Spleen (tissue), 11 donors: Measurements from ENCODE around the gene GPRIN3. TPM values are rescaled to one million over a fixed set of nuclear protein-coding genes. Genes with fewer than 3 reads are reported as not detected.
A peak's percentile ranks its signal among the peaks of the same experiment; 100 is the strongest.

Experiments
- DNase-seq: peaks from one replicate; pipeline ENCODE4 v3.0.0-alpha.2; 2020
- H3K27ac ChIP-seq, 8 donors: fragments of 200-600 bp; sonication (generic) in 7 of 8; 1 replicate in 4 of 8; 2 replicates in 4 of 8; pipeline versions ENCODE4 v1.5.0 to v1.8.0; 2016 to 2021; ENCODE audit warnings: inconsistent platforms in 4 of 8, mild to moderate bottlenecking in 4 of 8, moderate library complexity in 1 of 8
- H3K27me3 ChIP-seq, 7 donors: fragments of 200-600 bp; sonication (generic) in 6 of 7; replicated peaks in 1 of 7; 1 replicate in 4 of 7; 2 replicates in 3 of 7; pipeline versions ENCODE4 v1.5.0 to v1.8.0; 2016 to 2021; ENCODE audit warnings: inconsistent platforms in 3 of 7, mild to moderate bottlenecking in 1 of 7
- H3K36me3 ChIP-seq, 6 donors: fragments of 200-600 bp; sonication (generic) in 5 of 6; 1 replicate in 4 of 6; 2 replicates in 2 of 6; pipeline versions ENCODE4 v1.5.0 to v1.8.0; 2016 to 2021; ENCODE audit warnings: inconsistent platforms in 2 of 6
- H3K4me1 ChIP-seq, 6 donors: fragments of 200-600 bp; sonication (generic) in 5 of 6; 1 replicate in 3 of 6; 2 replicates in 3 of 6; pipeline versions ENCODE4 v1.5.0 to v1.8.0; 2016 to 2021; ENCODE audit warnings: inconsistent platforms in 3 of 6
- H3K4me3 ChIP-seq, 8 donors: fragments of 200-600 bp; sonication (generic) in 7 of 8; 1 replicate in 4 of 8; 2 replicates in 4 of 8; pipeline versions ENCODE4 v1.5.0 to v1.8.0; 2016 to 2021; ENCODE audit warnings: inconsistent platforms in 4 of 8, mild to moderate bottlenecking in 4 of 8, moderate library complexity in 2 of 8
- H3K9me3 ChIP-seq, 8 donors: fragments of 200-600 bp; sonication (generic) in 7 of 8; 1 replicate in 4 of 8; 2 replicates in 4 of 8; pipeline versions ENCODE4 v1.5.0 to v1.8.0; 2016 to 2021; ENCODE audit warnings: inconsistent platforms in 4 of 8
- POLR2A ChIP-seq, 3 donors: fragments of 450-650 bp; IDR thresholded peaks; one replicate each; pipeline ENCODE4 v1.5.1; 2017; ENCODE audit warnings: antibody characterized with exemption in 3 of 3, mild to moderate bottlenecking in 1 of 3
- POLR2AphosphoS5 ChIP-seq, 3 donors: sonication (generic); formaldehyde crosslinking; IDR thresholded peaks; one replicate each; pipeline ENCODE4 v1.5.1; 2017; ENCODE audit warnings: antibody characterized with exemption in 3 of 3
- WGBS, 5 donors: extraction: QIAGEN DNeasy Blood & Tissue Kit in 3 of 5; methylation state at CpG; one replicate each; pipeline versions ENCODE4 v1.1.5 to v1.1.7; 2013 to 2018; 5-methylcytosine and 5-hydroxymethylcytosine counted together
- intact Hi-C: fragments of 100-400 bp; cut with DNase I; formaldehyde crosslinking; loops from one replicate; pipeline ENCODE4 v1.15.0; 2023; ENCODE audit warnings: low total_unique reads
- polyA plus RNA-seq, 3 donors: library from polyadenylated mRNA; stranded (reverse); fragments of 200-250 nt; gene quantifications; one replicate each; pipeline ENCODE4 v1.2.1, GENCODE V29; 2013
- total RNA-seq, 7 donors: library from RNA; depleted of rRNA in 3 of 7; stranded (reverse); fragments of >200 nt in 3 of 7; fragmentation: NEBNext Ultra II Directional in 4 of 7; extraction: Animal tissue kit (Norgen Biotek cat#: 25700) in 4 of 7; gene quantifications; one replicate each; pipeline versions ENCODE4 v1.1.0 to v1.2.1, GENCODE V29; 2016 to 2021
- TF ChIP-seq, protein P1 (sequence below), 11 experiments: fragments of 200-600 bp in 7 of 11; fragments of 450-650 bp in 4 of 11; sonication (generic) in 4 of 11; IDR thresholded peaks in 8 of 11; conservative IDR thresholded peaks in 3 of 11; 1 replicate in 7 of 11; 2 replicates in 4 of 11; pipeline versions ENCODE4 v1.4.0 to v1.8.0; 2016 to 2021; ENCODE audit warnings: antibody characterized with exemption in 11 of 11, inconsistent platforms in 4 of 11, mild to moderate bottlenecking in 1 of 11
- donor health status: healthy with polysubstance abuse.
- donor health status: DM: no; HTN: no; CAD: no; lungs with moderate emphysema.
- donor health status: DM: no; HTN: no; CAD: no.
- donor health status: Bipolar disorder and iron deficiency.
- donor health status: healthy.
- donor health status: DM: no; HTN: no; CAD: no.
- donor health status: DM: yes; HTN: yes; CAD: no.

GPRIN3 gene
- total and polyA plus RNA-seq, 10 donors = 1.6 to 40.2 (median 24.8) TPM

DNA sequence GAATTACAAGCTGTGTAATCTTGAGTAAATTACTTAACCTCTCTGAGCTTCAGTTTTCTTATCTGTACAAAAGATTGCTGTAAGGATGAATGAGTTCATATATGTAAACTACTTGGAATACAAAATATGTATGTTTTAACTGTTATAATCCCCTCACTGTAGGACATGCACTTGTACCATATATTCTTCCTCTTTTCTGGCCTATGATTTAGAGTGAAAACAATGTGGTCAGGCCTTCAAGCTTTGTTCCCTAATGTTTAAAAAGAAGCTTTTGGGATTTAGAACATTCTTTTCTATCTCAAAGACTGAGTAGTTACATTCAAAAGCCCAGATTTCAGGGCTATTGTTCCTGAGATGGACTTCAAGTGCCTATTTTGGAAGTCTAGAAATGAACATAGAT is 26.7 kb upstream of the GPRIN3 start:
- DNase-seq = no peak
- intact Hi-C loops = no loop called here
- Histone ChIP-seq H3K4me1 (peaks cover 0 to 8% (median 0%) of the 10 kb centered on the region in 6 donors), H3K27me3 (no peaks in the 10 kb centered on the region), H3K4me3 (no peak overlapping the region), H3K36me3 (no peaks in the 10 kb centered on the region), H3K27ac (peak overlapping the region in 1 of 8 donors; percentile 31), H3K9me3 (no peaks in the 10 kb centered on the region)
- TF ChIP-seq, protein P1, sequence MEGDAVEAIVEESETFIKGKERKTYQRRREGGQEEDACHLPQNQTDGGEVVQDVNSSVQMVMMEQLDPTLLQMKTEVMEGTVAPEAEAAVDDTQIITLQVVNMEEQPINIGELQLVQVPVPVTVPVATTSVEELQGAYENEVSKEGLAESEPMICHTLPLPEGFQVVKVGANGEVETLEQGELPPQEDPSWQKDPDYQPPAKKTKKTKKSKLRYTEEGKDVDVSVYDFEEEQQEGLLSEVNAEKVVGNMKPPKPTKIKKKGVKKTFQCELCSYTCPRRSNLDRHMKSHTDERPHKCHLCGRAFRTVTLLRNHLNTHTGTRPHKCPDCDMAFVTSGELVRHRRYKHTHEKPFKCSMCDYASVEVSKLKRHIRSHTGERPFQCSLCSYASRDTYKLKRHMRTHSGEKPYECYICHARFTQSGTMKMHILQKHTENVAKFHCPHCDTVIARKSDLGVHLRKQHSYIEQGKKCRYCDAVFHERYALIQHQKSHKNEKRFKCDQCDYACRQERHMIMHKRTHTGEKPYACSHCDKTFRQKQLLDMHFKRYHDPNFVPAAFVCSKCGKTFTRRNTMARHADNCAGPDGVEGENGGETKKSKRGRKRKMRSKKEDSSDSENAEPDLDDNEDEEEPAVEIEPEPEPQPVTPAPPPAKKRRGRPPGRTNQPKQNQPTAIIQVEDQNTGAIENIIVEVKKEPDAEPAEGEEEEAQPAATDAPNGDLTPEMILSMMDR (IDR thresholded peaks at IDR 0.05 in 8 of 11, conservative IDR thresholded peaks at IDR 0.05 in 3 of 11) = no peak
- TF ChIP-seq POLR2AphosphoS5 (IDR thresholded peaks at IDR 0.05) (no peak), POLR2A (IDR thresholded peaks at IDR 0.05) (no peak)

DNA sequence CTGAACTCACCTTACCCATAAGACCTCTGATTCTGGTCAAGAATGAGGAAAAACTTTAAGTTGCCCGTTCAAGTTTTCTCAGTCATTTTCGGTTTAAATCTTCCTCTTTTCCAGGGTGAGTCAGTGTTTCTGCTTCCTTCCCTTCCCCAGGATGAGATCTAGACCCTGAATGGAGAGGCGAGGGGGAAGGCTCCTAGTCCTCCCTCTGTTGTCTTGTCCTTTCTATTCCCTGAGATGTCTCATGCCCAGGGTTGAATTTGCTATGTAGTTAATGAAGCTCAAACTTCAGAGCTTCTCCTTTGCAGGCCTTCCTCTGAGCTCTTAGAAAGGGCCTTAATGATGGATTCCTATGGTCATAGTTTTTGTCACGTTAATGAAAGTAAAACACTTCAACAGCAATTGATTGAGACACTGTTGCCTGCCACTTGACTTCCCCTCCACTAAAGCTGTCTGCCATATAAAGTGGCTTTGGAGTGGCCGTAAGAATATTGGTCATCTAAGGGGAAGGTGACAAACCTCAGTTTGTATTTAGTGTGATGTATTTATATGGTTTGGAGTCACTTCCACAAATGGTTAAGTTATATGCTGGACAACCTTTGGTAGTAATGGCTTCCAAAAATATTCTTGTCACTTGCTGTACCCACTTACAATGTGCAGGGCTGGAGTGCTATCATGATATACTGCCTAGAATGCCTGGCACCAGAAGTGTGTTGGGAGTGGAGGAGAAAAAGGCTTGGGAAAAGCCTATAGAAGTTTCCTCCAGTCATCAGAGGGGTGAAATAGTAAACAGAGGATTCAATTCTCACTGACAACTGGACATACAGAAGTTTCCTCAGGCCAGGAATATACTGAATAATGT is 24.3 kb upstream of the GPRIN3 start:
- TF ChIP-seq POLR2AphosphoS5 (IDR thresholded peaks at IDR 0.05) = no peak
- TF ChIP-seq, protein P1 (IDR thresholded peaks at IDR 0.05 in 8 of 11, conservative IDR thresholded peaks at IDR 0.05 in 3 of 11) = no peak
- TF ChIP-seq POLR2A (IDR thresholded peaks at IDR 0.05) = no peak
- no peak for DNase-seq
- H3K4me1 ChIP-seq = peaks cover 0 to 8% (median 0%) of the 10 kb centered on the region in 6 donors
- peak overlapping the region in 5 of 8 donors; percentile 14 to 69 (median 53) for H3K27ac ChIP-seq
- no peaks in the 10 kb centered on the region for H3K36me3 ChIP-seq
- intact Hi-C loops = no loop called here
- peaks cover 0 to 8% (median 0%) of the 10 kb centered on the region in 8 donors for H3K9me3 ChIP-seq
- H3K4me3 ChIP-seq = no peak overlapping the region
- WGBS, 5 donors = 42 to 58% (median 53%) methylated on average over 5 of the region's 5 CpGs
- no peaks in the 10 kb centered on the region for H3K27me3 ChIP-seq

DNA sequence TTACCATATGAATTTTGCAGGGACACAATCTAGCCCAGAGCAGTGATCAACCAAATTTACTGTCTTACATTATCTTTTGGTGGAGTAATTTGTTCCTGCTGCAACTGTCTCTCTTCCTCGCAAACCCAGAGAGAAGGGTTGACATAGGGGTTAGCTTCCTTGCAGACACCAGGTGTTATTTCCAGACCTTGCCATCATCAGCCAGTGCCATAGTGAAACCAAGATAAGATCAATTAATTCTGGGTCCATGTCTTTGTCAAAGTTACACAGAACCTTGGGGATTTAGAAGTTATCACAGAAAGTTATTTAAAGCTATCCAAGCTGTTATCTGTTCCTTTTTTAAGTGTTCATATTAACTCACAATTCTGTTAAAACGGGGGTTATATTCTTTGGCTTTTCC is 23.6 kb upstream of the GPRIN3 start:
- 47 to 71% (median 65%) methylated on average over 2 of the region's 2 CpGs for WGBS, 5 donors
- Histone ChIP-seq H3K4me3 (no peak overlapping the region), H3K9me3 (peaks cover 0 to 8% (median 0%) of the 10 kb centered on the region in 8 donors), H3K4me1 (peaks cover 0 to 8% (median 0%) of the 10 kb centered on the region in 6 donors), H3K36me3 (no peaks in the 10 kb centered on the region), H3K27ac (peak overlapping the region in 5 of 8 donors; percentile 14 to 69 (median 53)), H3K27me3 (no peaks in the 10 kb centered on the region)
- DNase-seq = no peak
- TF ChIP-seq POLR2A (IDR thresholded peaks at IDR 0.05) (no peak), POLR2AphosphoS5 (IDR thresholded peaks at IDR 0.05) (no peak)
- TF ChIP-seq, protein P1 (IDR thresholded peaks at IDR 0.05 in 8 of 11, conservative IDR thresholded peaks at IDR 0.05 in 3 of 11) = no peak
- intact Hi-C loops = no loop called here

DNA sequence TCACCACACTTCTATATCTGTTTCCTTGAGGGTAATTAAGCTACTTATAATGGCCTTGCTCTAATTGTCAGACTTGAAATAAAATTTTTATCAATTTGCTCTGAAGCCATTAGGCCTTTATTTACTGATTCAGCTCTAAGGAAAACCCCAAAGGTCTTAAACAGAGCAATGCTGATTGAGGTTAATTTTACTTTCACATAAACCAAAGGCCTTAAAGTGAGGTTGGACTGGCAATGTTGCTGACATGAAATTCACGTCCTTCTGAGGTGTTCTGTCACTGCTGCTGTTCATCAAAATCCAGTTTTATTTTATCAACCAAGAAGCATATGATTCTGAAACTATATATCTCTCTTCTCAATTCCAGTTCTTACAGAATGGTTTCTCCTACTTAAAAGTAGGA is 21.7 kb upstream of the GPRIN3 start:
- Histone ChIP-seq H3K27ac (no peak overlapping the region), H3K27me3 (no peaks in the 10 kb centered on the region), H3K4me1 (peaks cover 0 to 23% (median 4%) of the 10 kb centered on the region in 6 donors), H3K4me3 (no peak overlapping the region), H3K9me3 (peaks cover 0 to 8% (median 0%) of the 10 kb centered on the region in 8 donors), H3K36me3 (no peaks in the 10 kb centered on the region)
- intact Hi-C loops = no loop called here
- 73 to 91% (median 80%) methylated on average over 1 of the region's 1 CpG for WGBS, 5 donors
- DNase-seq = no peak
- TF ChIP-seq POLR2A (IDR thresholded peaks at IDR 0.05) (no peak), POLR2AphosphoS5 (IDR thresholded peaks at IDR 0.05) (no peak)
- TF ChIP-seq, protein P1 (IDR thresholded peaks at IDR 0.05 in 8 of 11, conservative IDR thresholded peaks at IDR 0.05 in 3 of 11) = no peak
